ENCODE data around the gene CYP4A22.

GRCh38 chr1:47186267-47187185 is 49.3 kb downstream of the CYP4A22 start:
- TF ChIP-seq, protein P1, sequence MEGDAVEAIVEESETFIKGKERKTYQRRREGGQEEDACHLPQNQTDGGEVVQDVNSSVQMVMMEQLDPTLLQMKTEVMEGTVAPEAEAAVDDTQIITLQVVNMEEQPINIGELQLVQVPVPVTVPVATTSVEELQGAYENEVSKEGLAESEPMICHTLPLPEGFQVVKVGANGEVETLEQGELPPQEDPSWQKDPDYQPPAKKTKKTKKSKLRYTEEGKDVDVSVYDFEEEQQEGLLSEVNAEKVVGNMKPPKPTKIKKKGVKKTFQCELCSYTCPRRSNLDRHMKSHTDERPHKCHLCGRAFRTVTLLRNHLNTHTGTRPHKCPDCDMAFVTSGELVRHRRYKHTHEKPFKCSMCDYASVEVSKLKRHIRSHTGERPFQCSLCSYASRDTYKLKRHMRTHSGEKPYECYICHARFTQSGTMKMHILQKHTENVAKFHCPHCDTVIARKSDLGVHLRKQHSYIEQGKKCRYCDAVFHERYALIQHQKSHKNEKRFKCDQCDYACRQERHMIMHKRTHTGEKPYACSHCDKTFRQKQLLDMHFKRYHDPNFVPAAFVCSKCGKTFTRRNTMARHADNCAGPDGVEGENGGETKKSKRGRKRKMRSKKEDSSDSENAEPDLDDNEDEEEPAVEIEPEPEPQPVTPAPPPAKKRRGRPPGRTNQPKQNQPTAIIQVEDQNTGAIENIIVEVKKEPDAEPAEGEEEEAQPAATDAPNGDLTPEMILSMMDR (conservative IDR thresholded peaks at IDR 0.05; ENCODE audit: low read depth, low read length), result no peak
- TF ChIP-seq CEBPB (IDR thresholded peaks at IDR 0.05; ENCODE audit: low read depth, low read length), result no peak
- no peak for TF ChIP-seq CHD1 (IDR thresholded peaks at IDR 0.05; ENCODE audit: low read depth, low read length)
- no peak for TF ChIP-seq USF2 (IDR thresholded peaks at IDR 0.05; ENCODE audit: low read depth, low read length)
